GM12891 (cell line): ENCODE results near the gene DDI2.
"Not testable (repeated sequence)": the region's sequence is repeated elsewhere in the genome, so short reads cannot be mapped to it uniquely, and the experiment has no call there.

Source experiments
- POLR2A ChIP-seq: IDR thresholded peaks from 2 replicates; pipeline ENCODE4 v1.6.1; 2011; ENCODE audit warnings: low read depth, low read length, control low read depth
- POLR2AphosphoS5 ChIP-seq: IDR thresholded peaks from 2 replicates; pipeline ENCODE4 v1.6.1; 2011; ENCODE audit warnings: low read depth, low read length, control low read depth
- POU2F2 ChIP-seq: IDR thresholded peaks from 2 replicates; pipeline ENCODE4 v1.6.1; 2011; ENCODE audit warnings: low read depth, mild to moderate bottlenecking, control low read depth, low read length, moderate library complexity
- TAF1 ChIP-seq: IDR thresholded peaks from 2 replicates; pipeline ENCODE4 v1.6.1; 2011; ENCODE audit warnings: low read depth, low read length, control low read depth

DNA sequence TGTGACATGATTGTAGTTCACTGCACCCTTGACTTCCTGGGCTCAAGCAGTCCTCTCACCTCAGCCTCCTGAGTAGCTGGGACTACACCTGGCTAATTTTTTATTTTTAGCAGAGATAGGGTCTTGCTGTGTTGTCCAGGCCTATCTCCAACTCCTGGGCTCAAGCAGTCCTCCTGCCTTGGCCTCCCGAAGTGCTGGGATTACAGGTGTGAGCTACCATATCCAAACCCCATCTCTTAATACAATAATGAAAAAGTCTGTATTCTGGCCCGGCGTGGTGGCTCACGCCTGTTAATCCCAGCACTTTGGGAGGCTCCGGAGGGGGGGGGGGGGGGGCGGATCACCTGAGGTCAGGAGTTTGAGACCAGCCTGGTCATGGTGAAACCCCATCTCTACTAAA lies 34.9 kb downstream of the DDI2 start:
- not testable (repeated sequence) for TF ChIP-seq POLR2A, POLR2AphosphoS5, TAF1, POU2F2
